Effector CD8-positive, alpha-beta T cell (primary cell): ENCODE measurements around the gene FURIN.
"Not testable (repeated sequence)": the region's sequence is repeated elsewhere in the genome, so short reads cannot be mapped to it uniquely, and the experiment has no call there.

ENCODE experiments used
- DNase-seq: peaks from one replicate; lab custom pipeline; 2025; lab: John Stamatoyannopoulos, UW

The FURIN gene

GRCh38 chr15:90844696-90845095 lies 23.7 kb upstream of the FURIN start:
- DNase-seq: no peak

- DNase-seq: no peak
Observed at GRCh38 chr15:90845201-90845949, 23.0 kb upstream of the FURIN start.

GRCh38 chr15:90849424-90849823 lies 19.0 kb upstream of the FURIN start:
- not testable (repeated sequence) for DNase-seq

GRCh38 chr15:90851114-90851513 lies 17.3 kb upstream of the FURIN start:
- no peak for DNase-seq

- no peak for DNase-seq
Observed at GRCh38 chr15:90851940-90852339, 16.4 kb upstream of the FURIN start.

- DNase-seq: no peak
Observed at GRCh38 chr15:90855139-90855538, 13.2 kb upstream of the FURIN start.

- no peak for DNase-seq
Observed at GRCh38 chr15:90857337-90857736, 11.1 kb upstream of the FURIN start.

- no peak for DNase-seq
Observed at GRCh38 chr15:90857883-90858443, 10.4 kb upstream of the FURIN start.

- no peak for DNase-seq
Observed at GRCh38 chr15:90859234-90860131, 8.9 kb upstream of the FURIN start.

- DNase-seq: no peak
Observed at GRCh38 chr15:90860450-90860849, 7.9 kb upstream of the FURIN start.

GRCh38 chr15:90860942-90861675 lies 7.3 kb upstream of the FURIN start:
- DNase-seq: no peak

- DNase-seq: no peak
Observed at GRCh38 chr15:90862487-90862886, 5.9 kb upstream of the FURIN start.

- DNase-seq: no peak
Observed at GRCh38 chr15:90862964-90863778, 5.2 kb upstream of the FURIN start.

GRCh38 chr15:90863987-90864386 lies 4.4 kb upstream of the FURIN start:
- DNase-seq: no peak

GRCh38 chr15:90864507-90864906 lies 3.9 kb upstream of the FURIN start:
- no peak for DNase-seq

- no peak for DNase-seq
Observed at GRCh38 chr15:90865702-90866101, 2.7 kb upstream of the FURIN start.

GRCh38 chr15:90866161-90866715 lies 2.1 kb upstream of the FURIN start:
- DNase-seq: no peak

GRCh38 chr15:90866800-90867199 lies 1.6 kb upstream of the FURIN start:
- DNase-seq: no peak

GRCh38 chr15:90869140-90869541 lies 753 bp downstream of the FURIN start:
- no peak for DNase-seq

- DNase-seq: peak; percentile 20
Observed at GRCh38 chr15:90869601-90870353, 1.4 kb downstream of the FURIN start.
